H9 (cell line): ENCODE measurements around the gene COL11A1. TPM values are rescaled to one million over a fixed set of nuclear protein-coding genes. Genes with fewer than 3 reads are reported as not detected.

Experiments used
- DNase-seq: peaks from one replicate; pipeline ENCODE4 v3.0.0-alpha.2; 2017
- H2AFZ ChIP-seq: one replicate; pipeline ENCODE4 v1.6.1; 2013; ENCODE audit warnings: mild to moderate bottlenecking, low read length, control low read depth, moderate library complexity
- H2AK5ac ChIP-seq: 2 replicates; pipeline ENCODE4 v1.6.1; 2013; ENCODE audit warnings: low read length, control low read depth, mixed read lengths; ENCODE audit not compliant: insufficient read length
- H2BK120ac ChIP-seq: one replicate; pipeline ENCODE4 v1.6.1; 2013; ENCODE audit warnings: low read depth, mild to moderate bottlenecking, low read length, control low read depth, inconsistent platforms; ENCODE audit not compliant: poor library complexity, severe bottlenecking
- H2BK12ac ChIP-seq: 2 replicates; pipeline ENCODE4 v1.6.1; 2013; ENCODE audit warnings: low read length, control low read depth, mixed read lengths, low read depth; ENCODE audit not compliant: insufficient read length
- H2BK15ac ChIP-seq: 2 replicates; pipeline ENCODE4 v1.6.1; 2013; ENCODE audit warnings: low read depth, low read length, control low read depth
- H2BK20ac ChIP-seq: one replicate; pipeline ENCODE4 v1.6.1; 2013; ENCODE audit warnings: low read depth, mild to moderate bottlenecking, low read length, control low read depth, inconsistent platforms; ENCODE audit not compliant: poor library complexity, severe bottlenecking
- H2BK5ac ChIP-seq: 2 replicates; pipeline ENCODE4 v1.6.1; 2013; ENCODE audit warnings: low read length, control low read depth, mixed read lengths; ENCODE audit not compliant: insufficient read length
- H3K14ac ChIP-seq: 2 replicates; pipeline ENCODE4 v1.6.1; 2013; ENCODE audit warnings: low read length, control low read depth; ENCODE audit not compliant: insufficient read depth
- H3K18ac ChIP-seq: 2 replicates; pipeline ENCODE4 v1.6.1; 2013; ENCODE audit warnings: low read depth, mild to moderate bottlenecking, mixed read lengths, low read length, control low read depth; ENCODE audit not compliant: insufficient read length
- H3K23ac ChIP-seq: 2 replicates; pipeline ENCODE4 v1.6.1; 2013; ENCODE audit warnings: low read length, control low read depth, mixed read lengths, low read depth; ENCODE audit not compliant: insufficient read length
- H3K23me2 ChIP-seq: 2 replicates; pipeline ENCODE4 v1.6.1; 2013; ENCODE audit warnings: low read depth, mild to moderate bottlenecking, mixed read lengths, low read length, control low read depth; ENCODE audit not compliant: insufficient read length, poor library complexity, severe bottlenecking
- H3K27ac ChIP-seq: 2 replicates; pipeline ENCODE4 v1.5.1; 2013; ENCODE audit warnings: low read length, control low read depth, mixed read lengths, low read depth; ENCODE audit not compliant: insufficient read length
- H3K27me3 ChIP-seq: 2 replicates; pipeline ENCODE4 v1.6.1; 2013; ENCODE audit warnings: low read length, control low read depth, inconsistent platforms; ENCODE audit not compliant: insufficient read depth
- H3K4ac ChIP-seq: 2 replicates; pipeline ENCODE4 v1.6.1; 2013; ENCODE audit warnings: low read depth, mild to moderate bottlenecking, control low read depth, inconsistent platforms, low read length, moderate library complexity
- H3K4me1 ChIP-seq: 2 replicates; pipeline ENCODE4 v1.6.1; 2013; ENCODE audit warnings: low read length, control low read depth, inconsistent platforms; ENCODE audit not compliant: insufficient read depth
- H3K4me2 ChIP-seq: 2 replicates; pipeline ENCODE4 v1.6.1; 2013; ENCODE audit warnings: low read length, control low read depth, mixed read lengths; ENCODE audit not compliant: insufficient read length, insufficient read depth
- H3K56ac ChIP-seq: 2 replicates; pipeline ENCODE4 v1.6.1; 2013; ENCODE audit warnings: low read depth, mild to moderate bottlenecking, mixed read lengths, low read length, control low read depth; ENCODE audit not compliant: insufficient read length
- H3K79me1 ChIP-seq: 2 replicates; pipeline ENCODE4 v1.6.1; 2013; ENCODE audit warnings: low read depth, mild to moderate bottlenecking, moderate library complexity, low read length, control low read depth, inconsistent platforms; ENCODE audit not compliant: insufficient read depth, poor library complexity, severe bottlenecking
- H3K79me2 ChIP-seq: 2 replicates; pipeline ENCODE4 v1.6.1; 2013; ENCODE audit warnings: low read length, control low read depth, inconsistent platforms; ENCODE audit not compliant: insufficient read depth
- H3K9ac ChIP-seq: 2 replicates; pipeline ENCODE4 v1.6.1; 2013; ENCODE audit warnings: low read length, control low read depth, mixed read lengths; ENCODE audit not compliant: insufficient read length; ENCODE audit errors: extremely low read depth
- H3K9me3 ChIP-seq: one replicate; pipeline ENCODE4 v1.6.1; 2013; ENCODE audit warnings: low read depth, low read length, inconsistent platforms; ENCODE audit not compliant: control insufficient read depth
- H3T11ph ChIP-seq: one replicate; pipeline ENCODE4 v1.6.1; 2013; ENCODE audit warnings: mild to moderate bottlenecking, low read length, control low read depth, inconsistent platforms
- H4K20me1 ChIP-seq: one replicate; pipeline ENCODE4 v1.6.1; 2013; ENCODE audit not compliant: control insufficient read depth, insufficient read length, insufficient read depth
- H4K5ac ChIP-seq: 2 replicates; pipeline ENCODE4 v1.6.1; 2013; ENCODE audit warnings: low read depth, mild to moderate bottlenecking, mixed read lengths, low read length, control low read depth; ENCODE audit not compliant: insufficient read length
- H4K8ac ChIP-seq: replicated peaks from 2 replicates; pipeline ENCODE4 v1.6.1; 2013; ENCODE audit warnings: low read length, control low read depth, mixed read lengths, low read depth; ENCODE audit not compliant: insufficient read length
- H4K91ac ChIP-seq: 2 replicates; pipeline ENCODE4 v1.6.1; 2013; ENCODE audit warnings: low read depth, mild to moderate bottlenecking, moderate library complexity, mixed read lengths, low read length, control low read depth; ENCODE audit not compliant: insufficient read length
- H3K27ac Mint-ChIP-seq, 3 experiments: 2 replicates in 2 of 3; 3 replicates in 1 of 3; pipeline ENCODE4 v1.8.0; 2020 to 2021; ENCODE audit warnings: mixed read lengths in 3 of 3, mild to moderate bottlenecking in 1 of 3, moderate library complexity in 1 of 3
- H3K27me3 Mint-ChIP-seq: 2 replicates; pipeline ENCODE4 v1.8.0; 2021; ENCODE audit warnings: low read depth, mild to moderate bottlenecking, moderate library complexity, mixed read lengths
- H3K36me3 Mint-ChIP-seq, 3 experiments: 2 replicates in 2 of 3; 3 replicates in 1 of 3; pipeline ENCODE4 v1.8.0; 2020 to 2021; ENCODE audit warnings: low read depth in 3 of 3, mixed read lengths in 3 of 3; ENCODE audit not compliant: insufficient read depth in 1 of 3
- H3K4me1 Mint-ChIP-seq, 2 experiments: 2 replicates each; pipeline ENCODE4 v1.8.0; 2020; ENCODE audit warnings: mixed read lengths in 2 of 2
- H3K4me3 Mint-ChIP-seq, 2 experiments: 2 replicates in 1 of 2; 3 replicates in 1 of 2; pipeline ENCODE4 v1.8.0; 2020 to 2021; ENCODE audit warnings: mild to moderate bottlenecking in 2 of 2, mixed read lengths in 2 of 2, moderate library complexity in 1 of 2
- H3K9me3 Mint-ChIP-seq, 2 experiments: 2 replicates in 1 of 2; 3 replicates in 1 of 2; pipeline ENCODE4 v1.8.0; 2020; ENCODE audit warnings: mild to moderate bottlenecking in 2 of 2, mixed read lengths in 2 of 2, moderate library complexity in 1 of 2
- CTCF ChIP-seq: fragments of 200-600 bp; sonication (generic); conservative IDR thresholded peaks from 3 replicates; pipeline ENCODE4 v1.8.0; 2021; ENCODE audit warnings: antibody characterized with exemption, mild to moderate bottlenecking
- WGBS: extraction: QIAGEN DNeasy Blood & Tissue Kit; methylation state at CpG from one replicate; pipeline ENCODE4 v1.1.7; 2013; ENCODE audit warnings: missing lambda C conversion rate, low lambda C conversion rate, mixed read lengths; ENCODE audit not compliant: insufficient read length; ENCODE audit errors: extremely low coverage; 5-methylcytosine and 5-hydroxymethylcytosine counted together
- total RNA-seq: library from RNA; stranded (reverse); gene quantifications from 2 replicates; pipeline ENCODE4 v1.2.1, GENCODE V29; 2021

Gene COL11A1
- total RNA-seq, 1 experiment from 2014 or later: 7.5 TPM

GRCh38 chr1:103025858-103026409 is 82.4 kb downstream of the COL11A1 start:
- WGBS: no CpG with 5 or more reads among the region's 5 CpGs

More at GRCh38 chr1:103025858-103026409, 82.4 kb downstream of the COL11A1 start:
- Histone ChIP-seq H4K91ac (no peak overlapping the region), H3K18ac (no peak overlapping the region), H3K56ac (no peak overlapping the region), H3K4me1 (no peaks in the 10 kb centered on the region), H3K79me2 (no peaks in the 10 kb centered on the region), H2BK15ac (no peak overlapping the region), H3K4ac (no peak overlapping the region), H2BK20ac (no peak overlapping the region), H3K79me1 (no peaks in the 10 kb centered on the region), H4K5ac (no peak overlapping the region), H3K14ac (no peak overlapping the region), H2BK120ac (no peak overlapping the region), H3T11ph (no peak overlapping the region), H3K27ac (no peak overlapping the region), H3K9ac (no peak overlapping the region), H3K4me2 (no peak overlapping the region), H3K23me2 (no peaks in the 10 kb centered on the region), H3K9me3 (no peaks in the 10 kb centered on the region), H2AFZ (no peak overlapping the region), H2BK12ac (no peak overlapping the region), H3K23ac (no peak overlapping the region), H2AK5ac (no peak overlapping the region), H4K8ac (no peak overlapping the region), H2BK5ac (no peak overlapping the region), H4K20me1 (no peaks in the 10 kb centered on the region), H3K27me3 (no peaks in the 10 kb centered on the region)
- no peaks in the 10 kb centered on the region for H3K9me3 Mint-ChIP-seq
- no peak for DNase-seq
- H3K4me3 Mint-ChIP-seq: no peak overlapping the region
- peaks cover 0 to 2% (median 2%) of the 10 kb centered on the region in 3 experiments; a peak in 1 of 7 replicates for H3K36me3 Mint-ChIP-seq
- no peaks in the 10 kb centered on the region for H3K27me3 Mint-ChIP-seq
- TF ChIP-seq CTCF: no peak
- peak overlapping the region in 2 of 3 experiments; percentile 48 to 60; a peak in 2 of 7 replicates for H3K27ac Mint-ChIP-seq
- peaks cover 7 to 8% of the 10 kb centered on the region in 2 experiments for H3K4me1 Mint-ChIP-seq
